SK-N-SH treated with all-trans-retinoic acid at 6 μM for 48 hours (cell line): Measurements from ENCODE around the gene ISCA2.
"Not testable (repeated sequence)": the region's sequence is repeated elsewhere in the genome, so short reads cannot be mapped to it uniquely, and the experiment has no call there.

Experiments
- ATAC-seq: fragments of 200-7000 bp; cut with Tn5 transposase; 3 replicates; pipeline ENCODE4 v1.9.1; 2020; ENCODE audit warnings: mild to moderate bottlenecking, moderate library complexity
- ARNTL ChIP-seq: fragments of 450-650 bp; formaldehyde crosslinking; IDR thresholded peaks from 2 replicates; pipeline ENCODE4 v1.5.0; 2020; ENCODE audit warnings: low read depth, mild to moderate bottlenecking, moderate library complexity, borderline replicate concordance
- BACH2 ChIP-seq: fragments of 250-450 bp; sonication (Bioruptor Pico); IDR thresholded peaks from 2 replicates; pipeline ENCODE4 v1.9.0; 2021; ENCODE audit warnings: mild to moderate bottlenecking, borderline replicate concordance
- CSDC2 ChIP-seq: fragments of 250-450 bp; sonication (Bioruptor Pico); IDR thresholded peaks from 2 replicates; pipeline ENCODE4 v1.5.0; 2020; ENCODE audit warnings: mild to moderate bottlenecking, moderate library complexity
- CSRNP3 ChIP-seq: fragments of 250-450 bp; sonication (Bioruptor Pico); IDR thresholded peaks from 2 replicates; pipeline ENCODE4 v1.5.1; 2021; ENCODE audit warnings: mild to moderate bottlenecking, moderate library complexity
- ESRRG ChIP-seq: fragments of 250-450 bp; sonication (Bioruptor Pico); IDR thresholded peaks from 2 replicates; pipeline ENCODE4 v1.6.1; 2021; ENCODE audit warnings: mild to moderate bottlenecking
- ISL1 ChIP-seq: fragments of 250-450 bp; sonication (Bioruptor Pico); IDR thresholded peaks from 2 replicates; pipeline ENCODE4 v2.1.2; 2022; ENCODE audit warnings: mild to moderate bottlenecking, moderate library complexity
- OSR1 ChIP-seq: fragments of 250-450 bp; sonication (Bioruptor Pico); IDR thresholded peaks from 2 replicates; pipeline ENCODE4 v1.8.0; 2022; ENCODE audit warnings: moderate library complexity, mild to moderate bottlenecking, inconsistent platforms
- PATZ1 ChIP-seq: fragments of 250-450 bp; sonication (Bioruptor Pico); IDR thresholded peaks from 2 replicates; pipeline ENCODE4 v1.8.0; 2020; ENCODE audit warnings: mild to moderate bottlenecking, moderate library complexity, borderline replicate concordance
- POU6F1 ChIP-seq: fragments of 250-450 bp; sonication (Bioruptor Pico); IDR thresholded peaks from 2 replicates; pipeline ENCODE4 v1.8.0; 2021; ENCODE audit warnings: low read depth, mild to moderate bottlenecking, moderate library complexity, borderline replicate concordance
- PPARA ChIP-seq: fragments of 250-450 bp; sonication (Bioruptor Pico); IDR thresholded peaks from 2 replicates; pipeline ENCODE4 v1.5.0; 2020; ENCODE audit warnings: mild to moderate bottlenecking, borderline replicate concordance
- RARB ChIP-seq: fragments of 250-450 bp; sonication (Bioruptor Pico); IDR thresholded peaks from 2 replicates; pipeline ENCODE4 v1.8.0; 2021; ENCODE audit warnings: mild to moderate bottlenecking, moderate library complexity
- SNAI2 ChIP-seq: fragments of 250-450 bp; sonication (Bioruptor Pico); IDR thresholded peaks from 2 replicates; pipeline ENCODE4 v1.5.0; 2020; ENCODE audit warnings: mild to moderate bottlenecking, moderate library complexity
- TCF4 ChIP-seq: fragments of 250-450 bp; sonication (Bioruptor Pico); IDR thresholded peaks from 2 replicates; pipeline ENCODE4 v1.8.0; 2021; ENCODE audit warnings: mild to moderate bottlenecking, moderate library complexity, borderline replicate concordance
- TOX ChIP-seq: fragments of 250-450 bp; sonication (Bioruptor Pico); IDR thresholded peaks from 2 replicates; pipeline ENCODE4 v1.8.0; 2021; ENCODE audit warnings: mild to moderate bottlenecking, moderate library complexity, borderline replicate concordance
- TSHZ2 ChIP-seq: fragments of 250-450 bp; sonication (Bioruptor Pico); IDR thresholded peaks from 2 replicates; pipeline ENCODE4 v1.5.0; 2020; ENCODE audit warnings: mild to moderate bottlenecking, moderate library complexity
- ZC3H10 ChIP-seq: fragments of 250-450 bp; sonication (Bioruptor Pico); IDR thresholded peaks from 2 replicates; pipeline ENCODE4 v1.5.1; 2021; ENCODE audit warnings: mild to moderate bottlenecking, moderate library complexity
- ZFP3 ChIP-seq: fragments of 250-450 bp; sonication (Bioruptor Pico); IDR thresholded peaks from 2 replicates; pipeline ENCODE4 v1.5.0; 2020; ENCODE audit warnings: mild to moderate bottlenecking, moderate library complexity
- ZFP30 ChIP-seq: fragments of 450-650 bp; formaldehyde crosslinking; IDR thresholded peaks from 2 replicates; pipeline ENCODE4 v1.5.0; 2022; ENCODE audit warnings: mild to moderate bottlenecking, moderate library complexity
- ZNF565 ChIP-seq: fragments of 450-650 bp; formaldehyde crosslinking; conservative IDR thresholded peaks from 2 replicates; pipeline ENCODE4 v1.5.0; 2020; ENCODE audit warnings: low read depth, mild to moderate bottlenecking, moderate library complexity
- ZNF70 ChIP-seq: fragments of 450-650 bp; formaldehyde crosslinking; IDR thresholded peaks from 2 replicates; pipeline ENCODE4 v1.5.0; 2020; ENCODE audit warnings: mild to moderate bottlenecking, moderate library complexity
- ZNF8 ChIP-seq: fragments of 450-650 bp; formaldehyde crosslinking; IDR thresholded peaks from 2 replicates; pipeline ENCODE4 v1.5.0; 2020; ENCODE audit warnings: mild to moderate bottlenecking, moderate library complexity

The ISCA2 gene

GRCh38 chr14:74493343-74494261 is at the start of gene ISCA2:
ISCA2 (plus strand) TSS chr14:74493765; CDS start chr14:74493775, 10 bp downstream.
- ATAC-seq: peak; percentile 92
- TF ChIP-seq ZFP30: no peak
- TF ChIP-seq ESRRG (CRISPR knock-in tag): no peak
- TF ChIP-seq SNAI2 (CRISPR knock-in tag): no peak
- no peak for TF ChIP-seq CSRNP3 (CRISPR knock-in tag)
- no peak for TF ChIP-seq RARB (CRISPR knock-in tag)
- TF ChIP-seq ZC3H10 (CRISPR knock-in tag): no peak
- TF ChIP-seq ZNF8 (CRISPR knock-in tag): no peak
- no peak for TF ChIP-seq ISL1
- no peak for TF ChIP-seq CSDC2 (CRISPR knock-in tag)
- TF ChIP-seq POU6F1 (CRISPR knock-in tag): no peak
- no peak for TF ChIP-seq BACH2 (CRISPR knock-in tag)
- no peak for TF ChIP-seq TOX (CRISPR knock-in tag)
- TF ChIP-seq ZNF565: no peak
- no peak for TF ChIP-seq ZNF70
- TF ChIP-seq OSR1: no peak
- no peak for TF ChIP-seq TCF4
- no peak for TF ChIP-seq ZFP3 (CRISPR knock-in tag)
- TF ChIP-seq ARNTL: no peak

- no peak for ATAC-seq
- TF ChIP-seq CSDC2 (CRISPR knock-in tag): no peak
- no peak for TF ChIP-seq POU6F1 (CRISPR knock-in tag)
- TF ChIP-seq TOX (CRISPR knock-in tag): no peak
- TF ChIP-seq ZNF565: no peak
- no peak for TF ChIP-seq SNAI2 (CRISPR knock-in tag)
- TF ChIP-seq BACH2 (CRISPR knock-in tag): no peak
- TF ChIP-seq PPARA (CRISPR knock-in tag): no peak
- TF ChIP-seq TCF4: no peak
- TF ChIP-seq ZNF70: no peak
- TF ChIP-seq ZFP30: no peak
- TF ChIP-seq CSRNP3 (CRISPR knock-in tag): no peak
- TF ChIP-seq RARB (CRISPR knock-in tag): no peak
- TF ChIP-seq TSHZ2 (CRISPR knock-in tag): no peak
- TF ChIP-seq PATZ1 (CRISPR knock-in tag): no peak
- no peak for TF ChIP-seq ESRRG (CRISPR knock-in tag)
- no peak for TF ChIP-seq ZFP3 (CRISPR knock-in tag)
Measured at GRCh38 chr14:74444866-74445265, 48.7 kb upstream of the ISCA2 start.

GRCh38 chr14:74454397-74454796 is 39.2 kb upstream of the ISCA2 start:
- not testable (repeated sequence) for ATAC-seq
